Measurements from ENCODE around the gene MCM3AP. TPM values are rescaled to one million over a fixed set of nuclear protein-coding genes. Genes with fewer than 3 reads are reported as not detected.

The MCM3AP gene
- total RNA-seq = 10 to 100 TPM; 58.6 to 89.2 (median 81.9) TPM

- no peak for DNase-seq (ENCODE audit: extremely low spot score)
- H3K4me3 ChIP-seq = peak within 1 kb of the TSS; percentile 82 to 99 (median 95)
- no peaks in the 10 kb centered on the region for H3K9me3 ChIP-seq
- TF ChIP-seq CTCF (IDR thresholded peaks at IDR 0.05) (no peak), POLR2A (IDR thresholded peaks at IDR 0.05; ENCODE audit: low read depth) (no peak), EP300 (IDR thresholded peaks at IDR 0.05) (no peak), POLR2AphosphoS5 (IDR thresholded peaks at IDR 0.05) (no peak)
- intact Hi-C loops (cut with DNase I) = loop anchor here (2.0 kb wide), 1 partner anchor 40 kb away; the partner anchor contains the start of gene PCNT
- peak within 1 kb of the TSS; percentile 90 to 99 (median 98) for H3K27ac ChIP-seq (replicated peaks in 1 of 4)
- WGBS = 33% methylated on average over 6 of the region's 6 CpGs
- H3K36me3 ChIP-seq = peaks cover 14 to 44% (median 25%) of the 10 kb centered on the region in 4 donors
- no peaks in the 10 kb centered on the region for H3K27me3 ChIP-seq
- peaks cover 40 to 67% (median 61%) of the 10 kb centered on the region in 4 donors for H3K4me1 ChIP-seq
Measured at GRCh38 chr21:46285206-46285661, at the start of gene MCM3AP. Gene MCM3AP (minus strand): TSS chr21:46285611. CDS start chr21:46285286, 325 bp downstream.

GRCh38 chr21:46334351-46335140 lies 49.1 kb upstream of the MCM3AP start:
- H3K4me1 ChIP-seq = no peaks in the 10 kb centered on the region
- no peak overlapping the region for H3K4me3 ChIP-seq
- TF ChIP-seq EP300 (IDR thresholded peaks at IDR 0.05) (no peak), POLR2A (IDR thresholded peaks at IDR 0.05; ENCODE audit: low read depth) (no peak), POLR2AphosphoS5 (IDR thresholded peaks at IDR 0.05) (no peak), CTCF (IDR thresholded peaks at IDR 0.05) (no peak)
- H3K9me3 ChIP-seq = no peaks in the 10 kb centered on the region
- DNase-seq (ENCODE audit: extremely low spot score) = no peak
- no peak overlapping the region for H3K27ac ChIP-seq (replicated peaks in 1 of 4)
- intact Hi-C loops (cut with DNase I) = no loop called here
- H3K36me3 ChIP-seq = peaks cover 18 to 75% (median 61%) of the 10 kb centered on the region in 4 donors
- H3K27me3 ChIP-seq = no peaks in the 10 kb centered on the region
- WGBS = 90% methylated on average over 10 of the region's 12 CpGs

- Histone ChIP-seq H3K27me3 (no peaks in the 10 kb centered on the region), H3K27ac (replicated peaks in 1 of 4) (no peak overlapping the region), H3K4me1 (peaks cover 6 to 15% (median 12%) of the 10 kb centered on the region in 4 donors), H3K9me3 (no peaks in the 10 kb centered on the region), H3K36me3 (peaks cover 1 to 53% (median 39%) of the 10 kb centered on the region in 4 donors), H3K4me3 (no peak overlapping the region)
- intact Hi-C loops (cut with DNase I) = loop anchor here (5.0 to 10.0 kb wide), 3 partner anchors 125 to 355 kb away; partner anchors contain the start of gene DIP2A
- no peak for TF ChIP-seq CTCF (IDR thresholded peaks at IDR 0.05)
- no peak for TF ChIP-seq EP300 (IDR thresholded peaks at IDR 0.05)
- TF ChIP-seq POLR2AphosphoS5 (IDR thresholded peaks at IDR 0.05) = no peak
- TF ChIP-seq POLR2A (IDR thresholded peaks at IDR 0.05; ENCODE audit: low read depth) = no peak
- DNase-seq (ENCODE audit: extremely low spot score) = no peak
- WGBS = 83% methylated on average over 2 of the region's 2 CpGs
Measured at GRCh38 chr21:46329796-46330195, 44.4 kb upstream of the MCM3AP start.

GRCh38 chr21:46328151-46328550 lies 42.7 kb upstream of the MCM3AP start:
- 83% methylated on average over 5 of the region's 5 CpGs for WGBS
- no peaks in the 10 kb centered on the region for H3K27me3 ChIP-seq

More at GRCh38 chr21:46328151-46328550, 42.7 kb upstream of the MCM3AP start:
- H3K27ac ChIP-seq (replicated peaks in 1 of 4) = no peak overlapping the region
- TF ChIP-seq POLR2A (IDR thresholded peaks at IDR 0.05; ENCODE audit: low read depth) = no peak
- no peak for TF ChIP-seq POLR2AphosphoS5 (IDR thresholded peaks at IDR 0.05)
- TF ChIP-seq EP300 (IDR thresholded peaks at IDR 0.05) = no peak
- TF ChIP-seq CTCF (IDR thresholded peaks at IDR 0.05) = no peak
- no peaks in the 10 kb centered on the region for H3K9me3 ChIP-seq
- H3K4me3 ChIP-seq = no peak overlapping the region
- H3K4me1 ChIP-seq = peaks cover 8 to 17% (median 14%) of the 10 kb centered on the region in 4 donors
- intact Hi-C loops (cut with DNase I) = loop anchor here (5.0 to 10.0 kb wide), 3 partner anchors 127 to 353 kb away; partner anchors contain the start of gene DIP2A
- DNase-seq (ENCODE audit: extremely low spot score) = no peak
- H3K36me3 ChIP-seq = peaks cover 0 to 40% (median 33%) of the 10 kb centered on the region in 4 donors

Measured in esophagus muscularis mucosa (tissue), 4 donors.